Sciatic nerve (tissue), 2 donors: ENCODE results near the gene CCDC3. TPM values are rescaled to one million over a fixed set of nuclear protein-coding genes. Genes with fewer than 3 reads are reported as not detected.
"Not testable (repeated sequence)": the region's sequence is repeated elsewhere in the genome, so short reads cannot be mapped to it uniquely, and the experiment has no call there.

Experiments used
- ATAC-seq: fragments of 200-7000 bp; cut with Tn5 transposase; one replicate; pipeline ENCODE4 v1.9.1; 2020; ENCODE audit warnings: mild to moderate bottlenecking, moderate library complexity
- DNase-seq: peaks from one replicate; pipeline ENCODE4 v3.0.0-alpha.2; 2020; ENCODE audit warnings: low spot score
- intact Hi-C: fragments of 100-400 bp; cut with DNase I; formaldehyde crosslinking; loops from one replicate; pipeline ENCODE4 v1.14.2; 2022
- total RNA-seq: library from RNA; stranded (reverse); fragmentation: NEBNext Ultra II Directional; extraction: Animal tissue kit (Norgen Biotek cat#: 25700); gene quantifications from one replicate; pipeline ENCODE4 v1.2.1, GENCODE V29; 2021
- donor health status: DM: no; HTN: no; CAD: no.
- donor health status: DM: no; HTN: no; CAD: no.

CCDC3 gene
- total RNA-seq, 1 donor from 2014 or later: 114 TPM

DNA sequence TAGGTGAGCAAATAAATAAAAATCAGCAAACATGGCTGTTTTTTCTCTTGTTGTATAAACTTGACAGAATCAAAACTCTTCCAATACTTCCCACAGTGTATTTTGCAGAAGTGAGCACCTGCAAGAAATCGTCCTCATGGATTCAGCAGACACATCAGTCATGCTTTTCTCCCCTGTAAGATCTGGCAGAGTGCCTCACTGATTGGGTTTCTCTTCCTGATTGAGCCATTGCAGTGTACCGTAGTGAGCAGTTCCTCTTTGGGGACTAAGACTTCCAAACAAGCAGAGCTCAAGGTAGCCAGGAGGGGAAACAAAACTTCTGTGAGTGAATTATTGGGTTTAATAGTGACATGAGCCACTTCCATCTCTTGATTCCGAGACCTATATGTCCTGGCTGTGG, 2.2 kb upstream of the CCDC3 start:
- no peak for DNase-seq
- intact Hi-C loops: no loop called here
- ATAC-seq: no peak

- no peak for ATAC-seq
- no peak for DNase-seq
Observed at GRCh38 chr10:13003004-13003403, 1.5 kb upstream of the CCDC3 start.

DNA sequence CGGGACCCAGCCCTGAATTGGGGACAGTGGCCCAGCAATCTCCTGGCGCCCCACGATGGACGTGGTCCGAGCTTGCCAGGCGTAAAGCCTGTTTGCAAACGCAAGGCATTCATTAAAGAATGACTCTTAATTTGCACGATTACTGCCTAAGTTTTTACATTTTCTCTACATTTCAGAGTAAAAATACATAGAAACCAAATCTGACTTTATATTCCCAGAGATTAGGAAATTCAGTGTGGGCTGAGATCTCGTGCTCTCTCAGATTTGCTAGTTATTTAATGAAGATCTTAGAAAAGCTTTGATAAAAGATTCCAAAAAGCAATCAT, 337 bp upstream of the CCDC3 start:
- intact Hi-C loops: no loop called here
- DNase-seq (no peak), ATAC-seq (no peak)

More at GRCh38 chr10:13003004-13003403, 1.5 kb upstream of the CCDC3 start:
- intact Hi-C loops: no loop called here

GRCh38 chr10:13000431-13000830, 1.1 kb downstream of the CCDC3 start:
- intact Hi-C loops: no loop called here
- ATAC-seq (peak; percentile 33), DNase-seq (no peak)

DNA sequence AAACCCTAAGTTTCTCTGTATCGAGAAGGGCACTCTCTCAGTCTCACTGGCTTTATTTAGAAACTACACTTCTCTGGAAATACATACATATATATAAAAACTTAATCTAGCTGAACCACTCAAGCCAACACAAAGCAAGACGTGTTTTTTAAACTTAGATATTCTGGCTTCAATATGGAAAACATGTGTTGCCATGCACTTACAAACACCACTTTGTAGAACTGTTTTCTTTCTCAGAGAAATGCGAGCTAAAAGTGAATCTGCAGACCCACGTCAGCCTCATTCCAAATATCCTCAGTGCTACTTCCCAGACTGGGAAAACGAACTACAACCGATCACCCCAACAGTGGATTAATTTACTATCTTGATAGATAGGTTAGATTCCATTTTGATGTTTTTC, 1.7 kb downstream of the CCDC3 start:
- DNase-seq: no peak
- intact Hi-C loops: no loop called here

GRCh38 chr10:12995425-12995861, 6.1 kb downstream of the CCDC3 start:
- ATAC-seq: peak; percentile 68
- intact Hi-C loops: no loop called here
- DNase-seq: no peak

More for the DNA sequence above, 1.7 kb downstream of the CCDC3 start:
- ATAC-seq: no peak

DNA sequence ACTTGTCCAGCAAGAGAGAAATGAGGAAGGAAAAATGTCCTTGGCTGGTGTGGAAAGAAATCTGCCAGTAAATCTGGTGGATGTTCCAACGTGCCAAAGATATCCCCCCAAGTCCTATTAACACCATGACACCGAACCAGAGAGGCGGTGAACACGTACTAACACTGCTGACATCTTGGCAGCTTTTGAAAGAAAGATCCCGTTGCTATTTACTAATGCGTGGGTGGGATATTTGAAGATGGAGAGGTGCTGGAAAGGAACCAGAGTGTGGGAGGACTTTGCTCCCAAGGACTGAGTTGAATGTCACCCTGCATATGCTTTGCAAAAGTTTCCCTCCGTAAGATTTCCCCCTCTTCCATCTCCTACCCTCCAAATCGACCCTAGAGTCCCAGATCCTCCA, 7.9 kb downstream of the CCDC3 start:
- DNase-seq: no peak
- peak; percentile 80 for ATAC-seq
- intact Hi-C loops: no loop called here

GRCh38 chr10:12985347-12985746, 16.2 kb downstream of the CCDC3 start:
- no peak for ATAC-seq
- intact Hi-C loops: no loop called here
- DNase-seq: no peak

DNA sequence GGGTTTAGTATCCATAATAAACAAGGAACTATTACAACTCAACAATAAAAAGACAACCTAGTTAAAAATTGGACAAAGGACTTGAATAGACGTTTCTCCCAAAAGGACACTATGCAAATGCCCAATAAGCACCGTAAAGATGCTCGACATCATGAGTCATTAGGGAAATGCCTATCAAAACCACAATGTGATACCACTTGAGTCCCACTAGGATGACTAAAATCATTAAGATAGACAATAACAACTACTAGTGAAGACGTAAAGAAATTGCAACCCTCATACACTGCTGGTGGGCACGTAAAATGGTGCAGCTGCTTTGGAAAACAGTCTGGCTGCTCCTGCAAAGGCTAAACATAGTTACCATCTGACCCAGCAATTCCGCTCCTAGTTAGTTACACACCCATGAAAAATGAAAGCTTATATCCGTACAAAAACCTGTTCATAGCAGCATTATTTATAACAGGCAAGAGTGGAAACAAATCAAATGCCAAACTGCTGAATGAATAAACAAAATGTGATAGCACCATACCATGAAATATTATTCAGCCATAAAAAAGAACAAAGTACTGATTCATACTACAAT, 17.3 kb downstream of the CCDC3 start:
- ATAC-seq (no peak), DNase-seq (no peak)
- intact Hi-C loops: no loop called here

- DNase-seq, intact Hi-C loops, ATAC-seq: not testable (repeated sequence)
Observed at GRCh38 chr10:12983568-12983967, 17.9 kb downstream of the CCDC3 start.

GRCh38 chr10:12981570-12981969, 19.9 kb downstream of the CCDC3 start:
- no peak for ATAC-seq
- intact Hi-C loops: no loop called here
- DNase-seq: no peak

GRCh38 chr10:12980713-12981306, 20.7 kb downstream of the CCDC3 start:
- ATAC-seq: no peak
- intact Hi-C loops: no loop called here

DNA sequence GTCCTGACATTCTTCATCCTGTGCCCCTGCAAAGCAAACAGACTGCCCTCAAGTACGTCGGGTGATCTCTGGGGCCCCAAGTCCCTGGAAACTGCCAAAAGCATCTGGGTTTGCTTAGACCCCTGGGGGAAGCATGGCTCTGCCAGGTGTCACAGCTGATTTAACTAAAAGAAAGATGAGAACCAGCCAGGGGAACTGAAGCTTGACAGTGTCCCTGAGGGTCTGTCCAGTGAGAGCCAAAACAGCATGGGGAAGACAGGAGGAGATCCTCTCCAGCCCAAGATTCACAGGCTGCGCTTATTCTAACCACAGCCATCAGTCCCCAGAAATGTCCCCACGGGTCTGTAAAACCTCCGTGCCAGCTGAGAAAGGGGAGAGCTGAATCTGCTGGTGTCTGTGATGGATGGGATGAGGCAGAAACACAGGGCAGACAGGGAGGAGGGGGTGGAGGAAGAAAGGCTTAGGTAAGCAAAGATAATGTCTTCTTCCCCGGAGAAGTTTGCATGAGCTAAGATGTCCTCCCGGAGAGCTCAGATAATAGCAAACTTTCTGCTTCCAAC, 21.3 kb downstream of the CCDC3 start:
- ATAC-seq: no peak
- intact Hi-C loops: no loop called here
- peak; percentile 48 for DNase-seq

More at GRCh38 chr10:12980713-12981306, 20.7 kb downstream of the CCDC3 start:
- no peak for DNase-seq

DNA sequence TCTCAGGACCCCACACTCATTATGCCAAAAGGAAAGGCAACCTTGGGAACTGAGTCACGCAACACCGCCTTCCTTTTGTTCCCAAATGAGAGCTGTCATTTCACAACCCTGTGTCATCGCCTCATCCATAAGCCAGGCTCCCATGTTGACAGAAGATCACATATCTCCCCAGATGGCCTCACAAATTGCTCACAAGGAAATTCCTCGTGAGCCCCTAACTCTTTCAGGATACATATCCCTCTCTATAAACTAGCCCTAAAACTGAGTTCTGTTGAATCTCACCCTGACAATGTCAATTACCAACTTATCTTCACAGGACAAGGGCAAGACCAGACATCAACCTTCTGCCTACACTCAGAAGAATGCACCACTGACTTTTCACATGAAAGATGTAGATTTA, 22.6 kb downstream of the CCDC3 start:
- intact Hi-C loops: no loop called here
- DNase-seq (no peak), ATAC-seq (no peak)

DNA sequence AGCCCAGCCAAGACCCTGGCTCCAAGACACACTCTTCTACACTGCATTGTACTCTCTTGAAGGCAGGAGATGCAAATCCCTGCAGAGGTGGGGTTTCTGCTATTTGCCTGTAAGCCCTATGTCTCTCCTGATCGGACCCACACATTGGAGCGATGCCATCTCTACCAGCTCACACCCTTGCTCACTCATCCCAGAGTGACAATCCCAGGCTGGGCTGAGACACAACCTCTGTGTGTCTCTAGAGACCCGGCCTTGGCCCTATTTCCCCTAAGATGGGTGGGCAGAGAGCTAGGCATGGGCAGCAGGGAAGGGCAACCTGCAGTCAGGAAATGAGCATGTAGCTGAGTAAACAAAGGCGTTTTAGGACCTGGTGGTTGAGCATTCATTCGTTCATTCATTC, 25.6 kb downstream of the CCDC3 start:
- no peak for ATAC-seq
- DNase-seq: no peak
- intact Hi-C loops: no loop called here

GRCh38 chr10:12975266-12975665, 26.2 kb downstream of the CCDC3 start:
- no peak for DNase-seq
- intact Hi-C loops: no loop called here
- ATAC-seq: no peak

DNA sequence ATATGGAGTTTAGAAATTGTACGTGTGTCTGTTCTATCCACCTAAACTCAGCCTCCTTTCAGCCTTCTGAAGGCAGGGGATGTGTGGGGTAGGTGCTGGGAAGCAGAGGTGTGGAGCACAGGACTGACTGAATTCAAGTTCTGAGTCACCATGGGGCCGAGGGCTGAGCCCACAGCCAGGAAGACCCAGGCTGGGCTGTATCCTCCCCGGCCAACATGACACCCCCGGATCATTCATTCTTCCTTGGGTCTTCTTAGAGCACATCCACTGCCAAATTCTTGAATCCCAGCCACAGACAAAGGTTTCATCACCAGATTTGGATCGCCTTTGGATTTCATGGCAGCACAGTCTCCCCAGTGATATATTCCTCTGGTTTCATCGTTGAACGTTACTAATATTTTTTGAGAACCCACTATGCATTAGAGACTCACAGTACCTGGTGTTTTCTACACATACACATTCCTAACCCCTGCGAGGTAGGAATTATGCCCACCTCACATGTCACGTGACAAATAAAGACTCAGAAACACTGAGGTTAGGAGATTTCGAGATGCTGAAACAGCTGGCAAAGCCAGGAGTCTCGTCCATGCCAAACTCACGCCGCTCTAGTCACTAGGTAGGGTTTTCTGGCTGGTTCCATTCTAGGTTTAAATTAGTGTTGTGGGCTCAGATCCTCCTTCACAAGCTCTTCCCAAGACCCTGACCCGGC, 26.9 kb downstream of the CCDC3 start:
- ATAC-seq (no peak), DNase-seq (no peak)
- intact Hi-C loops: no loop called here

DNA sequence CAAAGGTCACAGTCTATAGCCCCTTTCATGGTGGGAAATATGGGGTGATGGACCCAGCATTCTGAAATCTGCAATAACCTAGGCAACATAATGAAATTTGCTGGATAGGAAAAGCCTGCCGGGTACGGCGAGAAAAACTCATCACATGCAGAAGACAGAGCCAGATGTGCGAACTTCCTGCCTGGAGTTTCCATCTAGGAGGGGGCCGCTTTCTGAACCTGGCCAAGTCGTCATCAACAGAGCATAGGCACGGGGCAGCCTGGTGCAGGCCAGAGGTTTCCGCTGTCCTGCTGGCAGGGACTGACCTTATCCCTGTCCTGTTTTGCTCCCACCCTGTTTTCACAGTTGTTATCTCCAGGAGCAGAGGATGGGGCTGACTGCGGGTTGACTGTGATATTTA, 27.4 kb downstream of the CCDC3 start:
- no peak for DNase-seq
- ATAC-seq: no peak

GRCh38 chr10:12973149-12973718, 28.3 kb downstream of the CCDC3 start:
- intact Hi-C loops: no loop called here
- ATAC-seq (peak; percentile 21), DNase-seq (no peak)

More for the DNA sequence above, 27.4 kb downstream of the CCDC3 start:
- intact Hi-C loops: no loop called here

- no peak for DNase-seq
- no peak for ATAC-seq
- intact Hi-C loops: no loop called here
Observed at GRCh38 chr10:12972146-12972545, 29.4 kb downstream of the CCDC3 start.
